Measurements from ENCODE around the gene SMOC2. TPM values are rescaled to one million over a fixed set of nuclear protein-coding genes. Genes with fewer than 3 reads are reported as not detected.

SMOC2 gene
- total RNA-seq, 2 experiments from 2014 or later = not detected

- ChIA-PET CTCF (no interaction called here), POLR2A (no interaction called here)
- H3K27me3 Mint-ChIP-seq = peaks cover 1% of the 10 kb centered on the region
- no peaks in the 10 kb centered on the region for H3K9me3 Mint-ChIP-seq
- H3K4me3 Mint-ChIP-seq = no peak overlapping the region
- no peak overlapping the region for H3K27ac Mint-ChIP-seq
- no peak for DNase-seq
- H3K36me3 Mint-ChIP-seq (ENCODE audit: low read depth) = no peaks in the 10 kb centered on the region
- no peaks in the 10 kb centered on the region for H3K4me1 Mint-ChIP-seq
Observed at GRCh38 chr6:168419569-168419968, 21.4 kb upstream of the SMOC2 start.

GRCh38 chr6:168420084-168420483 is 20.9 kb upstream of the SMOC2 start:
- ChIA-PET POLR2A (no interaction called here), CTCF (no interaction called here)
- Mint-ChIP-seq H3K9me3 (no peaks in the 10 kb centered on the region), H3K4me1 (no peaks in the 10 kb centered on the region), H3K27me3 (peaks cover 1% of the 10 kb centered on the region), H3K4me3 (no peak overlapping the region), H3K36me3 (ENCODE audit: low read depth) (no peaks in the 10 kb centered on the region), H3K27ac (no peak overlapping the region)
- DNase-seq = no peak

GRCh38 chr6:168420706-168421105 is 20.3 kb upstream of the SMOC2 start:
- no peaks in the 10 kb centered on the region for H3K4me1 Mint-ChIP-seq
- peaks cover 1% of the 10 kb centered on the region for H3K27me3 Mint-ChIP-seq
- ChIA-PET CTCF (no interaction called here), POLR2A (no interaction called here)
- H3K36me3 Mint-ChIP-seq (ENCODE audit: low read depth) = no peaks in the 10 kb centered on the region
- DNase-seq = no peak
- H3K9me3 Mint-ChIP-seq = no peaks in the 10 kb centered on the region
- H3K27ac Mint-ChIP-seq = no peak overlapping the region
- H3K4me3 Mint-ChIP-seq = no peak overlapping the region

GRCh38 chr6:168427184-168427583 is 13.8 kb upstream of the SMOC2 start:
- CTCF ChIA-PET = no interaction called here
- no peaks in the 10 kb centered on the region for H3K4me1 Mint-ChIP-seq
- no peak for DNase-seq
- POLR2A ChIA-PET = no interaction called here
- H3K36me3 Mint-ChIP-seq (ENCODE audit: low read depth) = no peaks in the 10 kb centered on the region
- no peak overlapping the region for H3K4me3 Mint-ChIP-seq
- H3K9me3 Mint-ChIP-seq = no peaks in the 10 kb centered on the region
- H3K27me3 Mint-ChIP-seq = no peaks in the 10 kb centered on the region
- no peak overlapping the region for H3K27ac Mint-ChIP-seq

GRCh38 chr6:168428052-168428826 is 12.7 kb upstream of the SMOC2 start:
- CTCF ChIA-PET = no interaction called here
- POLR2A ChIA-PET = no interaction called here
- Mint-ChIP-seq H3K27ac (no peak overlapping the region), H3K4me3 (no peak overlapping the region), H3K4me1 (no peaks in the 10 kb centered on the region), H3K9me3 (no peaks in the 10 kb centered on the region), H3K27me3 (peaks cover 2% of the 10 kb centered on the region), H3K36me3 (ENCODE audit: low read depth) (no peaks in the 10 kb centered on the region)
- DNase-seq = no peak

- Mint-ChIP-seq H3K4me1 (no peaks in the 10 kb centered on the region), H3K9me3 (no peaks in the 10 kb centered on the region)
- POLR2A ChIA-PET = no interaction called here
Observed at GRCh38 chr6:168428863-168429262, 12.1 kb upstream of the SMOC2 start.

GRCh38 chr6:168432196-168432595 is 8.8 kb upstream of the SMOC2 start:
- Mint-ChIP-seq H3K27me3 (peaks cover 11% of the 10 kb centered on the region), H3K36me3 (ENCODE audit: low read depth) (no peaks in the 10 kb centered on the region), H3K9me3 (no peaks in the 10 kb centered on the region), H3K4me3 (no peak overlapping the region), H3K27ac (no peak overlapping the region), H3K4me1 (no peaks in the 10 kb centered on the region)
- ChIA-PET POLR2A (no interaction called here), CTCF (no interaction called here)
- no peak for DNase-seq

More at GRCh38 chr6:168428863-168429262, 12.1 kb upstream of the SMOC2 start:
- H3K36me3 Mint-ChIP-seq (ENCODE audit: low read depth) = no peaks in the 10 kb centered on the region
- DNase-seq = no peak
- CTCF ChIA-PET = no interaction called here
- no peak overlapping the region for H3K27ac Mint-ChIP-seq
- peaks cover 2% of the 10 kb centered on the region for H3K27me3 Mint-ChIP-seq
- no peak overlapping the region for H3K4me3 Mint-ChIP-seq

- Mint-ChIP-seq H3K4me3 (no peak overlapping the region), H3K9me3 (no peaks in the 10 kb centered on the region), H3K36me3 (ENCODE audit: low read depth) (no peaks in the 10 kb centered on the region), H3K27ac (no peak overlapping the region), H3K27me3 (peaks cover 13% of the 10 kb centered on the region), H3K4me1 (no peaks in the 10 kb centered on the region)
- POLR2A ChIA-PET = no interaction called here
- DNase-seq = no peak
- CTCF ChIA-PET = no interaction called here
Observed at GRCh38 chr6:168433898-168434297, 7.1 kb upstream of the SMOC2 start.

GRCh38 chr6:168434505-168434904 is 6.5 kb upstream of the SMOC2 start:
- Mint-ChIP-seq H3K4me3 (no peak overlapping the region), H3K36me3 (ENCODE audit: low read depth) (no peaks in the 10 kb centered on the region), H3K9me3 (no peaks in the 10 kb centered on the region), H3K27ac (no peak overlapping the region), H3K4me1 (no peaks in the 10 kb centered on the region), H3K27me3 (peaks cover 20% of the 10 kb centered on the region)
- CTCF ChIA-PET = no interaction called here
- POLR2A ChIA-PET = no interaction called here
- no peak for DNase-seq

- no peak overlapping the region for H3K4me3 Mint-ChIP-seq
- H3K27ac Mint-ChIP-seq = no peak overlapping the region
- ChIA-PET POLR2A (no interaction called here), CTCF (no interaction called here)
- DNase-seq = no peak
- H3K36me3 Mint-ChIP-seq (ENCODE audit: low read depth) = peaks cover 2% of the 10 kb centered on the region
- no peaks in the 10 kb centered on the region for H3K9me3 Mint-ChIP-seq
- H3K27me3 Mint-ChIP-seq = peaks cover 32% of the 10 kb centered on the region
- no peaks in the 10 kb centered on the region for H3K4me1 Mint-ChIP-seq
Observed at GRCh38 chr6:168437751-168438150, 3.2 kb upstream of the SMOC2 start.

- Mint-ChIP-seq H3K4me1 (no peaks in the 10 kb centered on the region), H3K4me3 (no peak overlapping the region), H3K9me3 (no peaks in the 10 kb centered on the region), H3K36me3 (ENCODE audit: low read depth) (peaks cover 2% of the 10 kb centered on the region), H3K27me3 (peaks cover 44% of the 10 kb centered on the region), H3K27ac (no peak overlapping the region)
- POLR2A ChIA-PET = no interaction called here
- no peak for DNase-seq
- CTCF ChIA-PET = no interaction called here
Observed at GRCh38 chr6:168438783-168439520, 2.0 kb upstream of the SMOC2 start.

- peaks cover 47% of the 10 kb centered on the region for H3K27me3 Mint-ChIP-seq
- H3K4me3 Mint-ChIP-seq = no peak overlapping the region
- no peaks in the 10 kb centered on the region for H3K9me3 Mint-ChIP-seq
- ChIA-PET CTCF (no interaction called here), POLR2A (no interaction called here)
- no peak overlapping the region for H3K27ac Mint-ChIP-seq
- peaks cover 2% of the 10 kb centered on the region for H3K36me3 Mint-ChIP-seq (ENCODE audit: low read depth)
- no peak for DNase-seq
- no peaks in the 10 kb centered on the region for H3K4me1 Mint-ChIP-seq
Observed at GRCh38 chr6:168439794-168440450, 1.1 kb upstream of the SMOC2 start.

GRCh38 chr6:168441434-168442391 is 729 bp downstream of the SMOC2 start:
- H3K27me3 Mint-ChIP-seq = peaks cover 46% of the 10 kb centered on the region
- H3K9me3 Mint-ChIP-seq = no peaks in the 10 kb centered on the region
- no peak overlapping the region for H3K27ac Mint-ChIP-seq
- POLR2A ChIA-PET = no interaction called here
- H3K4me1 Mint-ChIP-seq = no peaks in the 10 kb centered on the region
- H3K36me3 Mint-ChIP-seq (ENCODE audit: low read depth) = peaks cover 2% of the 10 kb centered on the region
- DNase-seq = no peak
- no peak overlapping the region for H3K4me3 Mint-ChIP-seq
- CTCF ChIA-PET = no interaction called here

Data from activated CD4-positive, alpha-beta memory T cell treated with anti-CD3 and anti-CD28 coated beads, Interleukin-2, amount 10 ng/mL, durations not matched to agents 7 days and 5 days (primary cell).